Colon (tissue), 2 donors: ENCODE results near the gene SYCE3.

Experiments used
- FAIRE-seq: peaks from 2 replicates; lab custom pipeline; 2012; peaks lifted over from hg19 to GRCh38; lab: Jason Lieb, UNC
- donor health status: control.
- donor health status: control.

Gene SYCE3

DNA sequence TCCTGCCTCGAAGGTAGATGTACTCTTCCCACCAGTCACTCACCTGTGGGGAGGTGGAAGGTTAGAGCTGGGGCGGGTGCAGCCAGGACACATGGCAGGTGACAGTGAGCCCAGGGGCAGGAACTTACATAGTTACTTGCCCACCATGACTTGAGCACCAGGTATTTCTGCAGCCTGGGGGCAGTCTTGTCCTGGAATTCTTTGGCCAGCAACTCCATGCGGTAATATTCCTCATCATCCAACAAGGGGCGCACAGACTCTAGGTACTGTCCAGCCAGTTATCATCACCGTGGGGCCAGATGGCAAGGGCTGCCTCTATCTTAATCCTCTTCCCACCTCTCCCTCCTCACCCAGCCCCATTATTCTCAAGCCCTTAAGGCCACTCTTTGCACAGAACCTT lies 13.4 kb upstream of the SYCE3 start:
- FAIRE-seq: no peak

DNA sequence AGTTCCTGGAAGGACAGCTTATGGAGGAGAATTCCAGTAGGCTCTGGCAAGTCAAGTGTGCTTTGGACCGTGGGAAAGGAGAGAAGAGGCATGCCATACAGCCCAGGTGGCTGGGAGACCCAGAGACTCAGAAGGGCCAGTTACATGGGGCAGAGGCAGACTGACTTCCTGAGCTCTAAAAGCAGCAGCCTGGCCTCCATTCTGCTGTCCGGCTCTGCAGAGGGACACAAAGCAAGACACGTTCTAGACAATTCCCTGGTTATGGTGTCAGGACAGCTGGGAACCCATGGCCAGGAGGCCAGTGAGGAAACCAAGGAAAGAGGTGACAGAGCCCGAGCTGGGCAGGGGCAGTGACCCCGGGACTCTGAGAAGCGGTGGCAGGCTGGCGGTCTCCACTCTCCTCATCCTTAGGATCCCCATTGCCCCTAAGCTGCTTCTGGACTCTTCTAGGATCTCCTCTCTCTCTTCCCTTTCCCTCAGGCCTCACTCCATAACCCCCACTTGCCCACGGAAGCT lies 12.8 kb upstream of the SYCE3 start:
- no peak for FAIRE-seq

DNA sequence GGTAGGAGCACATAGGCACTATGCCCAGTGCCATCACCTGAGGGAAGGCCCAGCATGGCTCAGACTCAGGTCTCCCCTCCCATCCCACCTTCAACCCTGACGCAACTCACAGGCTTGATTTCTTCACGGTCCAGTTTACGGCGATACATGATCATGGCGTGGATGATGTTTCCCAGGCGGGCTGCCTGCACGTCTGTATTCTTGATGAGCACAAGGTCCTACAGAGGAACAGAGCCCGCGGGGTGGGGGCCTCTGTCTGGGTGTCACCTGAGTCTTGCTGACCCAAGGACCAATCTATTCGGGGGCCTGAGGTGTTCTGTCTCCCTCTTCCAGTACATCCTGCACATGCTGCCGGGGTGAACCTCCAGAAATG lies 11.7 kb upstream of the SYCE3 start:
- FAIRE-seq: no peak

DNA sequence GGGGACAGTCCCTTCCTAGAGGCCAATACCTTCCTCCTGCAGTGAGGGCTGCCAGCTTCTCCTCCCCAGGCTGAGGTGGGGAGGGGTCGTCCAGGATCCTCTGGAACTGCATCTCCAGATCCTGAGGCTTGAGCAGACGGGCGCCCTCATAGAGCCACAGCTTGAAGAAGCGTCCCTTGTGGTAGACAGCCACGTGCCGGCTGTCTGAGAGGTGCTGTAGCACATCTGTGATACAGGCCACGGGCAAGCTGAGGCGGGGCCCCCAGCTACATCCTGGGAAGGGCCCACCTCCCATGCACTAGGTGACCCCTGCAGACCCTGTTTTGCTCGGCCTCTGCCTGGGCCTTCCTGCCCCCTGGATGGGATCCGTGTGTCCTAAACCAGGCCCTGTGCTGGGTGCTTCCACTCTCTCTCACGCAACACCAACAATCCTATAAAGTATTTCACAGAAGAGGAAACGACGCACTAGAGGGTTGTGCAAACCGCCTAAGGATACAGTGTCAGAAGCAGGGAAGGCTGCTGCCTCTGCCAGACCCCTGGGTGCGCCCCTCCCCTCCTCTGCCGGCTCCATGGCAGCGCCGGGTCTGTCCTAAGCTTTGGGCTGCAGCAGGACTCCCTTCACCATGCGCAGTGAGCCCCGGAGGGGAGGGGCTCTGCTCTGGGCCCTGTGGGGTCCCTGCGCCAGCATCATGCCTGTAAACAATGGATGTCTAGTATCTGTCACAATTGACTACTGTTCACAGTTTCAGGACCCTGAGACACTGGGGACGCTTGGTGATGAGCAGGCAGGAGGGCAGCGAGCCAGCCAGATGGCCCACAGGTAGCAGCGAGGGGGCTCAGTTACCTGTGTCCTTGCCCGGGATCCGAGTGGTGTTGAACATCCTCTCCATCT lies 11.0 kb upstream of the SYCE3 start:
- FAIRE-seq: no peak

DNA sequence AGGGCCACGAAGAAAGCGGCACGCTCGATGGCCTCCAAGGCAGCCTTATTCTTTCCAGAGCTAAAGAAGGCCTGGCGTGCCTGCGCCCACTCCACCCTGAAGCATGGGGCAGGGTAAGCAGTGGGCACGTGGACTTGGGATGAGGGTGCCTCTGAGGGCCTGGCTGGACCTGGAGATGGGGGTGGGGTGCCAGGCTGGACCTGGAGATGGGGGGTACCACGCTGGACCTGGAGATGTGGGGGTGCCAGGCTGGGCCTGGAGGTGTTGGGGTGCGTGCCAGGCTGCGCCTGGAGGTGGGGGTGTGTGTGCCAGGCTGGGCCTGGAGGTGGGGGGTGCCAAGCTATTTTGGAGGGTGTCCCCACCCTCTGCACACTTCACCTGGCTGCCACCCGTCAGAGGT lies 10.2 kb upstream of the SYCE3 start:
- FAIRE-seq: no peak

DNA sequence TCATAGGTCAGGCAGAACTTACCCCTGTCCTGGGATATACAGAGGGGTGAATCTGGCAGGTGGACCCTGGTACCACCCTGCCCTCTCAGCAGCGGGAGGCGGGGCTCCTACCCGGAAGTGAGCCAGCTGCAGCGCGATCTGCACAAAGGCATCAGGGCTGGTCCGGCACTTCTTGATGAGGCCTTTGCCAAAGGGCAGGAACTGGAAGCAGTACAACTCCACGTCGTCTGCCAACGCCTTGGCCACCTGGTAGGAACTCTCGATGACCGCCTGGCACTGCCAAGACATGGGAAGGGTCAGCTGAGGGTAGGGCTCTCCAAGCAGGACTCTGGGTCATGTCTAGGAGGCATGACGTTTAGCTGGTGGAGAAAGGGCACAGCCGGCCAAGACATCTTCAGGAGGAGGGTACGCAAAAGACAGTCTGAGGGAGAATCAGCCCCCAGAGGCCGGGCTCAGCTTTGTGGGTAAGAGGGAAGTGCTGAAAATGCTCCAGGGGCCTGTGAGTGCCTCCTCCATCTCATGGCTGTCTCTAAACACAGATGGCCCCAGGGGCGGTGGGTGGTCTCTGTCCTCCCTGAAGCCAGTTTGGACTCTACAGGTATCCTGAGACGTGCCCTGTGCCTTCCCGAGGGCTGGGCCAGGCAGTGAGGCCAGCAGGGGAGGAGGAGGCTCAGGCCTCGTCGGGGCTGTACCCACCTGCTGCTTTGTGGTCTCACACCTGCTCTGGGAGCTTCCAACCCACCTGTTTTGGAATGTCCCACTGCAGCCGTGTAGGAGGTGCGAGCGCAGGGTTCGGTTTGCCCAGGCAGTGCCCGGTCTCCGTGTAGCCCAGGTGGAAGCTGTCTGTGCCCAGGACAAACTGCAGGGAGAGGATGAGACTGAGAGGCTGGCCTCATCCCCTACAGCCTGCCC lies 8.8 kb upstream of the SYCE3 start:
- no peak for FAIRE-seq

DNA sequence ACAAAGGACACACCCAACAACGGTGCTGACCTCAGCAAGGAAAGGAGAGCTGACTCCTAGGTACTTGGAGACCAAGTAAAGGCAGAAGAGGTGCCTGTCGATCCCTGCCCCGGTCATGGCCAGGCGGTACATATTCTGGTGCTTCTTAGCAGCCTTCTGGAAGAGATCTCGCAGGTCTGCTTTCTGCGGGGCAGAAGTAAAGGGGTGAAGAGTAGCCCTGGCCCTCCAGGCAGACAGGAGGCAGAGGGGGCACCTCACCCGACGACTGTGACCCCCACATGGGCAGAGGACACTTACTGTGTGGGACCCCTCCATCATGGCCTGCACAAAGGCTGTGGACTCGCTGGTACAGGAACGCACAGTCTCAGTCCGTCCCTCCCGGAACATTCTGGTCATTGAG lies 8.1 kb upstream of the SYCE3 start:
- no peak for FAIRE-seq

DNA sequence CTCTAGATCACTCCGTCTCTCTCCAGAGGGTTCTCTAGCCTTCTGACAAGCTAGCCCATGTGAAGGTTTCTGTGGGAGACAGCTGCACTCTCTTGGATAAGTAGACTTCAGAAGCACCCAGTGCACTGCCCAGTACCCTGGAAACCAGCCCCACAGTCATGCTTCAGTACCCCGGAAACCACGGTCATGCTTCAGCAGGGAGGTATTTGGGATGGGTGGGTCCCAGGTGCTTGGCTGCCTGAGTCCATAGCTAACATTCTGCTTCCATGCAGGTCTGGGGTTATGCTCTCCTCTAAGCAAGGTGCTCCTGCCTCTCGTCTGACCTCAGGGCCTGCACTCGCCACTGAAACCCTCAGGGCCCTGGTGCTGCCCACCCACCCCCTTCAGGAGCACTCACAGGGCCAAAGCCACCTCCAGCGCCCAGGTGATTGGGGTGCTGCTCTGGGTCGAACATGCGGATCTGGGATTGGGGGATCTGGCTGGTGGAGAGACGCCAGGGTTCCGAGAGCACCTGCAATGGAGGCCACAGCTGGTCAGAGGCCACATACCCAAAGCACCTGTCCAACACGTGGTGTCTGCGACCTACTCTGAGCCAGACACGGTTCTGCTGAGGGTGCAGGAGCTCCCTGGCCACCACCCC lies 7.3 kb upstream of the SYCE3 start:
- no peak for FAIRE-seq

DNA sequence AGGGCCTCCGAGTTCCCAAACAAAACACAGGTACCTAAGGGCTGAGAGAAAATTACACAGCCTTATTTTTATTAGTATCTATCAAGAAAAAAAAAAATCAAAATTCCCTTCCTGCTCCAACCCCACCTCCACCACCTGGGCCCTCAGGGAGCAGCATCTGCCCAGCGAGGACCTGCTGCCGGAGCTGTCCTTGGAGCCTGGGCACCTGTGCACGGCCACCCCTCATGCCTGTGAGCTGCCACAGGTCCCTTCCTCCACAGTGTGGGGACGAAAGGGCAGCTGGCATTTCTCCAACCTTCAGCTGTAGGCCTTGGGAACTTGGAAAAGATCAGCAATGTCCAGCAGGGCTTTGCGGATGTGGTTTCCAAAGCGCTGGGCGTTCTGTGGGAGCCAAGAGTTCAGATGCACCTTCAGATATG lies 6.3 kb upstream of the SYCE3 start:
- no peak for FAIRE-seq

DNA sequence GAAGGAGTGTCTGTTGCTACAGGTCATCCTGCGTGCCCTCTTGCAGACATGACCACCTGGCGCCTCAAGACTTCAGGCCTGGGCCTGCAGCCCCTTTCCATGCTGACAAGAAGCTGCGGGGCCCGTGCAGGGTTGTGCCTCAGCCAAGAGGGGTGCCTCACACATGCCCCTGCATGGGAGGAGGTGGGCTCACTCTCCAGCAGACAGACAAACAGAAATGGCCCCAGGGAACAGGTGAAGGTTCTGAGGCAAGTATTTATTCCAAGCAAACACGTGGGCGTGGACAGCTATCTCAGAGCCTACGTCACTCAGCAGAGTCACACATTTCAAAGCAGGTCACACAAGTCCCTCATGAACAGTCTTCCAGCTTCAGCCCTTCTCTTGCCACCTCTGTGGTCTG lies 5.9 kb upstream of the SYCE3 start:
- FAIRE-seq: no peak

DNA sequence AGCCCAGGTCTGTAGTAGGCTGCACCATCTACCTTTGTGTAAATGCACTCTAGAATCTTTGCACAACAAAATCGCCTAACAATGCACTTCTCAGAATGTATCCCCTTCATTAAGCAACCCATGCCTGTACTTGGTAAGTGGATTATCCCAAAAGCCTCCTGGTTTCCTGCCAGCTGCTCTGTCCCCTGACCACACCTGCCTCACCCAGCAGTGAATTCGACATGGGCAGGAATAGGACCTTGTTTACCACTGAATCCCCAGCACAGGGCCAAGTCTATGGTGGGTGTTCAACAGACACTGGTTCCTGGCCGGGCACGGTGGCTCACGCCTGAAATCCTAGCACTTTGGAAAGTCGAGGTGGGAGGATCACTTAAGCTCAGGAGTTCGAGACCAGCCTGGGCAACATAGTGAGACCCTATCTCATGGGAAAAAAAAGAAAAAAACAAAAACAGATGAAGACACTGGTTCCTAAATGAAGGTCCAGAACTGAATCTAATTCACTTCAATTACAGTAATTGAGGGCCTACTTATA lies 5.1 kb upstream of the SYCE3 start:
- no peak for FAIRE-seq

DNA sequence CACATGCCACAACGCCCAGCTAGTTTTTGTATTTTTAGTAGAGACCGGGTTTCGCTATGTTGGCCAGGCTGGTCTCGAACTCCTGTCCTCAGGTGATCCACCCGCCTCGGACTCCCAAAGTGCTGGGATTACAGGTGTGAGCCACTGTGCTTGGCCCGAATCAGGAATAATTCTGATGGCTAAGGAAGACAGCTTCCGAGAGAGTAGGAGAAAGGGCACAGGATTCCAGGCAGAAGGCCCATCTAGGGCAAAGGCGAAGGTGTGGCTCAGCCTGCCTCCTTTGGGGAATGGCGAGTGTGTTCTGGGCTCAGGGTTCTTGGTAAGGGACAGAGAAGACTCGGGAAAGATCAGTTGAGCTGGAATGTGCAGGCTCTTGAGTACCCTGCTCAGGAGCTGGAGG lies 1.6 kb upstream of the SYCE3 start:
- no peak for FAIRE-seq

DNA sequence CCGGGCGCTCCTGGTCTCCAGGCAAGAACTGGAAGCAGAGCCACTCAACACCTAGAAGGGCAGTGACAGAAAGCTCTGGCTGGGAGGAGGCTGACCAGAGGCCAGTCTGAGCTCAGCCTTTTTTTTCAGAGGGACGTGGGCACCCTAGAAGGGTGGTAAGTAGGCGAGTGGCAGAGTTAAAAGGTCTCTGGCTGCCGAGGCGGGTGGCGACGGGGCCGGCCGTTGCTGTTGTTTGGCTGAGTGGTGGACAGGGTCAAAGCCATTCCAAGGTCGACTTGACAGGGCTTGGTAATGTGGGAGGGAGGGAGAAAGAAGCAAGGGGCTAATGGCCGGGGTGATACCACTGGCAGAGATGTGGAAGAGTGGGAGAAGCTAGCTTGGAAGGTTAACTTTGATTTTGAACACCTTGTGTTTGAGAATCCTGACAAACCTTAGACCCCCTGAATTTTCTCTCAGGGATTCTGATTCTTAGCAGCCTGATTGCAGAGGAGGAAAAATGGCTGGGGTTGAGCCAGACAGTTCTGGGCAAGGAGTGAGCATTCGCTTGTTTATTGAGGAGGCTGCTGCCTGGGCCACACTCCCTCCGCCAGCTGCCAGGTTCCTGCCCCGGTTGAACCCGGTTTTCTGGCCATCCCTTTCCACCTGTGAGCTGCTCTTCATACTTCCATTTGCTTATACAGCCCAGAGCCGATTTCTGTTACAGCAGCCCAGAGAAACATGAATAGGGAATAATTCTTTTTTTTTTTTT lies 868 bp upstream of the SYCE3 start:
- FAIRE-seq: no peak

DNA sequence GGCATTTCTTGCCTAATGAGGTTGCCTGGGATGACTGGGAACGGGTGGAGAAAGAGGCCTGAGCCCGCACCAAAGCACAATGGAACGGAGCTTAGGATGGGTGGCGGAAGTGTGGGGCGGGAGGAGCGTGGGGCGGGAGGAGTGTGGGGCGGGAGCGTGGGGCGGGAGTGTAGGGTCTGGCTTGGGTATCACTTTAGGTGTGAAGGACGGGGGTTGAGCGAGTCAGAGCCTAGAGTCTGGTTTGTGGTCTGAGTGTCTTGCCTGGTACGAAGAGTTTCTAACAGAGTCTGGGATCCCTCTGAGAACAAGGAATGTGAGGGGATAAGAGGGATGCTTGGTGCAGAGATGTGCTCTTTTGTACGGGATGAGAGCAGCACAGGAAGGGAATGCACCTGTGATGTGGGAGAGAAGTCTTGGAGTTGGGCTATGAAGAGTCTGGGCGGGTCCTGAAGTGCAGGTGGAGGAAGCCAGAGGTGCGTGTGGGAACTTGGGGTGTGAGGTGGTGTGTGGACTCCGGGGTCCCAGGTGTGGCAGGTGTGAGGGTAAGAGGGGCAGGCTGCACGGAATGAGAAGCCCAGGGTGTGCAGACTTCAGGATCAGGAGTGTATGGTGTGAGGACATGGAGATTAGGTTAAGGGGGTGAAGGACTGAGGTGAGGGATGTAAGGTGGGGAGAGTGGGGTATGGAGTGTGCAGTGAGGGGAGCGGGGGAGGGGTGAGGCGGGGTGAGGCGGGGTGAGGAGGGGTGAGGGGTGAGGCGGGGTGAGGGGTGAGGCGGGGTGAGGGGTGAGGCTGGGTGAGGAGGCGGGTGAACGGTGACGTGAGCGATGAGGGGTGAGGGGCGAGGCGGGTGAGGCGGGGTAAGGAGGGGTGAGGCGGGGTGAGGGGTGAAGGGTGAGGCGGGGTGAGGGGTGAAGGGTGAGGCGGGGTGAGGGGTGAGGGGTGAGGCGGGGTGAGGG lies 1.0 kb downstream of the SYCE3 start:
- no peak for FAIRE-seq

DNA sequence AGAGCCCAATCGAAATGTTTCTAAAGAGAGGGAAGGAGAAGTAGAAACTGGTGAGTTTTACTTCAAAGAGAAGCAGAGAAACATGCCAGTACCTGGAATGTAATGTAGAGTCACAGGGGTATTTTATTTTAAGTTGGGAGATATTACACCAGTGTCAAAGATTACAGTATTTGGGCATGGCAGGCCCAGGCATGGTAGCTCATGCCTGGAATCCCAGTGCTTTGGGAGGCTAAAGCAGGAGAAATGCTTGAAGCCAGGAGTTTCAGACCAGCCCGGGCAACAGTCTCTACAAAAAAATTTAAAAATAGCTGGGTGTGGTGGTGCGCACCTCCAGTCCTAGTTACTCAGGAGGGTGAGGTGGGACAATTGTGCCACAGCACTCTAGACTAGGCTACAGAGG lies 2.7 kb downstream of the SYCE3 start:
- no peak for FAIRE-seq

DNA sequence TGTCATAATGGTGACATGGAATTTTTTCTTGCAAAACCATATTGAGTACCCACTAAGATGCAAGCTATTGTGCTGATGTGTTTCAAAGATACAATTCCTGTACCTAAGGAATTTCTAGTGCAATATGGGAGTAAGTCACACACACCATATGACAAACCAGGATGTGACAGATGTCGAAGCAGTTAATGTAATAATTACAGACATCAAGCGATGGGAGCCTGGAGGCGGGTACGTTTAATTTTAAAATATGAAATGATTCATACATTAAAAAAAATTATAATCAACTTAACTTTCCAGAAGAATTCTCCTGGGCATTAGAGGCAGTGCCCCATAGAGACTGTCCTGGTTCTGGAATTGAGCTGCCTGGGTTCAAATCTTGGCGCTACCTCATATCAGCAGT lies 6.0 kb downstream of the SYCE3 start:
- no peak for FAIRE-seq

DNA sequence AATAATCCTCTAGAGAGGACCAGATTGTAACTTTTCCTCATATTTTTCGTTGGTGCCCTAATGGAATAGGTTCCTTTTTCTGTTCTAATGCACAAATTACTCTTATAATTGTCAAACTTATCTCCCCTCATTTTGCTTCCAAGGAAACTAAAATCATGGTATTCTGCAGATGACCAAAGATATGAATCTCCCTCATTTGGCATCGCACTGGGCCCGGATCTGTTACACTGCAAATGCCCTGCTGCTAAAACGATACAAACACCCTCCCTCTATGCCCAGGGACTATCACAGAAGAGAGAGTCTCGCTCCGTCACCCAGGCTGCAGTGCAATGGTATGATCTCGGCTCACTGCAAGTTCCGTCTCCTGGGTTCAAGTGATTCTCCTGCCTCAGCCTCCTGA lies 9.4 kb downstream of the SYCE3 start:
- no peak for FAIRE-seq

DNA sequence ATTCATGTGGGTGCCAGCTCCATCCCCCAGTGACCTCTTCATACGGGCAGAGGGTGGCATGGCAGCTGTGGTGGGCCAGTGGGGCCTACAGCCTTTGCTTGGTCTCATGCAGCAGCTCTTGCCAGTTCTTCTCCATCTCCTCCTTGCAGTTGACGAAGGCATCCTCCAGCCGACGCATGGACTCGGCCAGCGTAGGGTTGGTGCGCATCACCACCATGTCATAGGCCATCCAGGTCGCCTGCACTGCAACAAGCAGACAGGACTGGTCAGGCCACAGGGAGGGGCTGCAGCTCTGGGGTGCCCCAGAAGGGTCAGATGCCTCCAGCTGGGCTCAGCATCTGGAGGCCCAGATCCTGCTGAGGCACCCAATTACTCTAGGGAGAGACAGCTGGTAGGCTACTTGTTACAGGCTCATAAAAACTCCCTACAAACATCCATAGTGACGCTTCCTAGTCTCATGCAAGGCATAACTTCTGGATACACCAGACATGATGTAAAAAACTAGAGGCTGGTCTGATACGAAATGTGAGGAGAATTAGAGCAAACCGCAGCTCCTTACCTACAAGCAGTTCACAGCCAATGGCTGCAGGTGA lies 11.5 kb downstream of the SYCE3 start:
- FAIRE-seq: no peak

DNA sequence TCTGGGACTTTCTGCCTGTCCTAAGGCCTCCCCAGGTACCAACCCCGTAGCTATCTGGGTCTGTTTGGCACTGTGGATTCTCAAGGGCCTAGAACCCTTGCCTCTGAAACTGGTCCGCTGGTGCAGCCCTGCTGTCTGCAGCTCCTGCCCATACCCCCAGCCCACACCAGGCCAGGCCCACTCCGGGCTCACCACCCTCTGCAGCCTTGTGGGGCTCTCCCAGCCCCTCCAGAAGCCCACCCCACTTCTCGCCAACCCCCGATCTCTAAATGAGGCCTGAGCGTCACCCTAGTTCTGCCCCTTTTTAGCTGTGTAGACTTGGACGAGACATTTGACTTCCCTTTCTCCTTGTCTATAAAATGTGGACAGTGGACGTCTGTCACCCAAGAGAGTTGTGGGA lies 12.3 kb downstream of the SYCE3 start:
- FAIRE-seq: no peak
